Naive thymus-derived CD4-positive, alpha-beta T cell (primary cell): ENCODE results near the gene EMILIN2. TPM values are rescaled to one million over a fixed set of nuclear protein-coding genes. Genes with fewer than 3 reads are reported as not detected.
"Not testable (repeated sequence)": the region's sequence is repeated elsewhere in the genome, so short reads cannot be mapped to it uniquely, and the experiment has no call there.

Experiments
- ATAC-seq: fragments of 150-1000 bp; cut with Tn5 transposase; 2 replicates; pipeline ENCODE4 v1.10.0; 2021; ENCODE audit warnings: mild to moderate bottlenecking, moderate library complexity
- CTCF ChIA-PET: fragments of 350-600 bp; sonication (Branson Sonifier 250); formaldehyde crosslinking; loops from one replicate; lab custom pipeline; 2021; ENCODE audit warnings: antibody characterized with exemption; lab: Charles Lee
- POLR2A ChIA-PET: fragments of 350-600 bp; sonication (Branson Sonifier 250); formaldehyde crosslinking; loops from one replicate; lab custom pipeline; 2021; ENCODE audit warnings: antibody characterized with exemption, inconsistent platforms; lab: Charles Lee
- DNase-seq, 9 donors: peaks; one replicate each; pipeline versions ENCODE4 v3.0.0 to v3.0.0-alpha.2; 2020 to 2022; ENCODE audit warnings: mixed read lengths in 1 of 9
- H3K27ac ChIP-seq: one replicate; pipeline ENCODE4 v1.7.0; 2013; ENCODE audit warnings: mild to moderate bottlenecking, low read depth, low read length, moderate library complexity
- H3K27me3 ChIP-seq, 2 donors: one replicate each; pipeline ENCODE4 v1.7.0; 2013; ENCODE audit warnings: low read length in 2 of 2, mild to moderate bottlenecking in 2 of 2, moderate library complexity in 2 of 2; ENCODE audit not compliant: control insufficient read depth in 2 of 2, insufficient read depth in 2 of 2
- H3K36me3 ChIP-seq, 3 experiments: 1 replicate in 2 of 3; 2 replicates in 1 of 3; pipeline ENCODE4 v1.7.0; 2013; ENCODE audit warnings: low read length in 3 of 3, mild to moderate bottlenecking in 3 of 3, moderate library complexity in 1 of 3; ENCODE audit not compliant: insufficient read depth in 3 of 3, control insufficient read depth in 2 of 3
- H3K4me1 ChIP-seq, 2 donors: one replicate each; pipeline ENCODE4 v1.7.0; 2013; ENCODE audit warnings: low read length in 2 of 2, mild to moderate bottlenecking in 2 of 2, moderate library complexity in 1 of 2; ENCODE audit not compliant: control insufficient read depth in 2 of 2, insufficient read depth in 2 of 2
- H3K4me3 ChIP-seq: 2 replicates; pipeline ENCODE4 v1.7.0; 2013; ENCODE audit warnings: mild to moderate bottlenecking, low read length
- H3K9me3 ChIP-seq, 3 experiments: 1 replicate in 2 of 3; 2 replicates in 1 of 3; pipeline ENCODE4 v1.7.0; 2013; ENCODE audit warnings: low read length in 3 of 3; ENCODE audit not compliant: control insufficient read depth in 2 of 3
- H3K27ac Mint-ChIP-seq, 9 donors: one replicate each; pipeline ENCODE4 v1.8.0; 2020 to 2022; ENCODE audit warnings: mixed read lengths in 9 of 9, mild to moderate bottlenecking in 8 of 9, moderate library complexity in 5 of 9, inconsistent platforms in 2 of 9
- H3K27me3 Mint-ChIP-seq, 5 donors: one replicate each; pipeline ENCODE4 v1.8.0; 2021 to 2022; ENCODE audit warnings: mixed read lengths in 5 of 5, mild to moderate bottlenecking in 1 of 5
- H3K36me3 Mint-ChIP-seq, 5 donors: one replicate each; pipeline ENCODE4 v1.8.0; 2020 to 2022; ENCODE audit warnings: mixed read lengths in 5 of 5, mild to moderate bottlenecking in 3 of 5, inconsistent platforms in 1 of 5
- H3K4me1 Mint-ChIP-seq, 7 donors: one replicate each; pipeline ENCODE4 v1.8.0; 2020 to 2022; ENCODE audit warnings: mixed read lengths in 7 of 7, mild to moderate bottlenecking in 3 of 7, inconsistent platforms in 1 of 7
- H3K4me3 Mint-ChIP-seq, 10 donors: one replicate each; pipeline ENCODE4 v1.8.0; 2020 to 2022; ENCODE audit warnings: mild to moderate bottlenecking in 10 of 10, mixed read lengths in 10 of 10, moderate library complexity in 6 of 10, inconsistent platforms in 2 of 10
- H3K9me3 Mint-ChIP-seq, 11 donors: one replicate each; pipeline ENCODE4 v1.8.0; 2020 to 2022; ENCODE audit warnings: mixed read lengths in 11 of 11, mild to moderate bottlenecking in 4 of 11, inconsistent platforms in 1 of 11, moderate library complexity in 1 of 11
- intact Hi-C, 2 donors: fragments of 100-400 bp; cut with micrococcal nuclease; formaldehyde crosslinking; loops; one replicate each; pipeline ENCODE4 v1.15.1; 2023
- polyA plus RNA-seq, 2 donors: library from polyadenylated mRNA; unstranded; fragments of 300-500 nt; fragmentation: Illumina TruSeq; gene quantifications; one replicate each; pipeline ENCODE4 v1.2.3, GENCODE V29; 2021
- total RNA-seq, 6 experiments: library from RNA in 5 of 6; stranded (reverse) in 5 of 6; gene quantifications; 1 replicate in 5 of 6; 2 replicates in 1 of 6; pipeline ENCODE4 v1.2.3 and lab custom pipeline; 2021 to 2026

Gene EMILIN2
- total and polyA plus RNA-seq, 7 experiments from 2014 or later = 2.9 to 51.1 (median 7.7) TPM

- H3K4me3 Mint-ChIP-seq, H3K27ac Mint-ChIP-seq, H3K4me3 ChIP-seq, H3K27me3 ChIP-seq, POLR2A ChIA-PET, DNase-seq, H3K27ac ChIP-seq, ATAC-seq, H3K4me1 ChIP-seq, intact Hi-C loops, H3K36me3 ChIP-seq, CTCF ChIA-PET, H3K9me3 ChIP-seq: not testable (repeated sequence)
- H3K4me1 Mint-ChIP-seq = peaks cover 0 to 17% (median 3%) of the 10 kb centered on the region in 7 donors
- H3K27me3 Mint-ChIP-seq = peaks cover 0 to 21% (median 0%) of the 10 kb centered on the region in 5 donors
- H3K9me3 Mint-ChIP-seq = peaks cover 0 to 20% (median 9%) of the 10 kb centered on the region in 11 donors
- H3K36me3 Mint-ChIP-seq = peaks cover 0 to 21% (median 0%) of the 10 kb centered on the region in 5 donors
Observed at GRCh38 chr18:2863997-2864396, 17.2 kb downstream of the EMILIN2 start.

GRCh38 chr18:2866465-2866864, 19.7 kb downstream of the EMILIN2 start:
- ATAC-seq, H3K4me3 ChIP-seq, H3K36me3 ChIP-seq, POLR2A ChIA-PET, H3K27ac Mint-ChIP-seq, H3K4me3 Mint-ChIP-seq, H3K4me1 ChIP-seq, CTCF ChIA-PET, H3K27ac ChIP-seq, H3K27me3 ChIP-seq, intact Hi-C loops, DNase-seq, H3K9me3 ChIP-seq: not testable (repeated sequence)
- Mint-ChIP-seq H3K9me3 (peaks cover 0 to 14% (median 5%) of the 10 kb centered on the region in 11 donors), H3K36me3 (peaks cover 0 to 15% (median 0%) of the 10 kb centered on the region in 5 donors), H3K27me3 (peaks cover 0 to 26% (median 0%) of the 10 kb centered on the region in 5 donors), H3K4me1 (peaks cover 0 to 12% (median 3%) of the 10 kb centered on the region in 7 donors)

- Mint-ChIP-seq H3K4me1 (peaks cover 0 to 17% (median 3%) of the 10 kb centered on the region in 7 donors), H3K9me3 (peaks cover 0 to 11% (median 3%) of the 10 kb centered on the region in 11 donors), H3K4me3 (no peak overlapping the region), H3K36me3 (peaks cover 0 to 8% (median 0%) of the 10 kb centered on the region in 5 donors), H3K27ac (no peak overlapping the region), H3K27me3 (peaks cover 0 to 12% (median 0%) of the 10 kb centered on the region in 5 donors)
- ATAC-seq = no peak
- intact Hi-C loops = no loop called here
- H3K27ac ChIP-seq = no peak overlapping the region
- no peaks in the 10 kb centered on the region for H3K4me1 ChIP-seq
- ChIA-PET CTCF (no interaction called here), POLR2A (no interaction called here)
- no peaks in the 10 kb centered on the region for H3K9me3 ChIP-seq
- H3K36me3 ChIP-seq = no peaks in the 10 kb centered on the region
- H3K27me3 ChIP-seq = no peaks in the 10 kb centered on the region
- no peak for DNase-seq
- H3K4me3 ChIP-seq = no peak overlapping the region
Observed at GRCh38 chr18:2869207-2869606, 22.4 kb downstream of the EMILIN2 start.

GRCh38 chr18:2871111-2871720, 24.4 kb downstream of the EMILIN2 start:
- Histone ChIP-seq H3K4me3 (no peak overlapping the region), H3K4me1 (no peaks in the 10 kb centered on the region), H3K9me3 (no peaks in the 10 kb centered on the region), H3K27ac (no peak overlapping the region), H3K27me3 (no peaks in the 10 kb centered on the region), H3K36me3 (no peaks in the 10 kb centered on the region)
- peaks cover 0 to 11% (median 0%) of the 10 kb centered on the region in 5 donors for H3K27me3 Mint-ChIP-seq
- peaks cover 0 to 4% (median 0%) of the 10 kb centered on the region in 5 donors for H3K36me3 Mint-ChIP-seq
- no peak overlapping the region for H3K4me3 Mint-ChIP-seq
- H3K27ac Mint-ChIP-seq = peak overlapping the region in 1 of 9 donors; percentile 30
- POLR2A ChIA-PET = interaction anchor here (2.1 kb wide), 1 partner anchor 22 kb away, joined by 5 read pairs; no protein-coding TSS in a partner anchor
- ATAC-seq (no peak), DNase-seq (no peak)
- intact Hi-C loops = no loop called here
- H3K9me3 Mint-ChIP-seq = peaks cover 0 to 5% (median 2%) of the 10 kb centered on the region in 11 donors
- H3K4me1 Mint-ChIP-seq = peaks cover 0 to 18% (median 2%) of the 10 kb centered on the region in 7 donors
- CTCF ChIA-PET = no interaction called here

DNA sequence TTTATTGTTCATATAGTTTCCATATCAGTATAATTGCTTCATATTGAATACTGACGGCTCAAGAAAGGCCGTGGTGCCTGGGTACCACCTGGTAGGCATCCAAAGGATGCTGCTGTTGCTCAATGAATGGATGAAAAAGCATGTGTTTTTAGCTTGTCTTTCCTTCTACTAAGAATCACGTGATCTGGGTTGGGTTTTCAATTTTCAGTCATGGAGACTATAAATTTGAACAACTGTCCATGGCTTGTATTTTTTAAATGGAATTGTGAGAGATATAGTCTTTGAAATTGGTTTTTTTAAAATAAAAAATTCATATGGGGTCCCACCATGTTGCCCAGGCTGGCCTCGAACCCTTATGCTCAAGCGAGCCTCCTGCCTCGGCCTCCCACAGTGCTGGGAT, 25.3 kb downstream of the EMILIN2 start:
- no peaks in the 10 kb centered on the region for H3K36me3 Mint-ChIP-seq
- H3K9me3 Mint-ChIP-seq = no peaks in the 10 kb centered on the region
- Histone ChIP-seq H3K9me3 (no peaks in the 10 kb centered on the region), H3K4me1 (no peaks in the 10 kb centered on the region), H3K36me3 (no peaks in the 10 kb centered on the region), H3K27ac (no peak overlapping the region), H3K4me3 (no peak overlapping the region), H3K27me3 (no peaks in the 10 kb centered on the region)
- no peak overlapping the region for H3K4me3 Mint-ChIP-seq
- ATAC-seq (no peak), DNase-seq (no peak)
- H3K27ac Mint-ChIP-seq = no peak overlapping the region
- peaks cover 0 to 6% (median 0%) of the 10 kb centered on the region in 5 donors for H3K27me3 Mint-ChIP-seq
- ChIA-PET CTCF (no interaction called here), POLR2A (interaction anchor here (2.1 kb wide), 1 partner anchor 23 kb away, joined by 5 read pairs; no protein-coding TSS in a partner anchor)
- intact Hi-C loops = no loop called here
- H3K4me1 Mint-ChIP-seq = peaks cover 0 to 15% (median 2%) of the 10 kb centered on the region in 7 donors

- no peak for ATAC-seq
- no peak for DNase-seq
- H3K9me3 Mint-ChIP-seq = no peaks in the 10 kb centered on the region
- Histone ChIP-seq H3K36me3 (no peaks in the 10 kb centered on the region), H3K4me3 (no peak overlapping the region), H3K27ac (no peak overlapping the region), H3K4me1 (no peaks in the 10 kb centered on the region), H3K27me3 (no peaks in the 10 kb centered on the region), H3K9me3 (no peaks in the 10 kb centered on the region)
- H3K27ac Mint-ChIP-seq = peak overlapping the region in 1 of 9 donors; percentile 69
- intact Hi-C loops = no loop called here
- no peaks in the 10 kb centered on the region for H3K36me3 Mint-ChIP-seq
- peaks cover 0 to 4% (median 0%) of the 10 kb centered on the region in 5 donors for H3K27me3 Mint-ChIP-seq
- peaks cover 0 to 19% (median 5%) of the 10 kb centered on the region in 7 donors for H3K4me1 Mint-ChIP-seq
- no peak overlapping the region for H3K4me3 Mint-ChIP-seq
- POLR2A ChIA-PET = interaction anchor here (0.6 to 1.1 kb wide), 2 partner anchors 22 to 349 kb away, joined by 3 to 4 read pairs; no protein-coding TSS in a partner anchor
- CTCF ChIA-PET = interaction anchor here (0.6 kb wide), 1 partner anchor 25 kb away, joined by 4 read pairs; no protein-coding TSS in a partner anchor
Observed at GRCh38 chr18:2874765-2875164, 28.0 kb downstream of the EMILIN2 start.
